GM12864 (cell line): ENCODE data around the gene PEX5L.
A peak's percentile ranks its signal among the peaks of the same experiment; 100 is the strongest.

Experiments used
- DNase-seq: peaks from one replicate; pipeline ENCODE4 v3.0.0-alpha.2; 2011; ENCODE audit warnings: low read depth
- H3K4me3 ChIP-seq: 2 replicates; pipeline ENCODE4 v1.5.1; 2011; ENCODE audit warnings: mild to moderate bottlenecking, low read depth, low read length, control low read depth
- CTCF ChIP-seq: IDR thresholded peaks from 2 replicates; pipeline ENCODE4 v1.5.1; 2011; ENCODE audit warnings: low read depth, mild to moderate bottlenecking, moderate library complexity, low read length, control low read depth, inconsistent platforms; ENCODE audit errors: missing control alignments

Gene PEX5L

GRCh38 chr3:179768080-179768479 is 268.7 kb downstream of the PEX5L start:
- peak; percentile 5 for TF ChIP-seq CTCF
- no peak overlapping the region for H3K4me3 ChIP-seq
- DNase-seq = no peak

GRCh38 chr3:179766416-179767133 is 270.2 kb downstream of the PEX5L start:
- DNase-seq = no peak

GRCh38 chr3:179765396-179765795 is 271.3 kb downstream of the PEX5L start:
- no peak for TF ChIP-seq CTCF
- H3K4me3 ChIP-seq = no peak overlapping the region
- DNase-seq = no peak

More at GRCh38 chr3:179766416-179767133, 270.2 kb downstream of the PEX5L start:
- TF ChIP-seq CTCF = no peak
- no peak overlapping the region for H3K4me3 ChIP-seq

GRCh38 chr3:179760944-179761343 is 275.8 kb downstream of the PEX5L start:
- DNase-seq = no peak
- no peak for TF ChIP-seq CTCF
- H3K4me3 ChIP-seq = no peak overlapping the region

GRCh38 chr3:179750720-179751328 is 285.9 kb downstream of the PEX5L start:
- TF ChIP-seq CTCF = peak; percentile 65
- H3K4me3 ChIP-seq = no peak overlapping the region
- no peak for DNase-seq

GRCh38 chr3:179745716-179746115 is 291.0 kb downstream of the PEX5L start:
- H3K4me3 ChIP-seq = no peak overlapping the region
- no peak for TF ChIP-seq CTCF
- DNase-seq = no peak

GRCh38 chr3:179745079-179745478 is 291.7 kb downstream of the PEX5L start:
- DNase-seq = no peak
- no peak for TF ChIP-seq CTCF
- no peak overlapping the region for H3K4me3 ChIP-seq
